Aorta (tissue), 5 donors: ENCODE data around the gene APOL6. TPM values are rescaled to one million over a fixed set of nuclear protein-coding genes. Genes with fewer than 3 reads are reported as not detected.

Experiments
- ATAC-seq: fragments of 200-7000 bp; cut with Tn5 transposase; one replicate; pipeline ENCODE4 v1.9.1; 2022; ENCODE audit warnings: moderate library complexity; ENCODE audit not compliant: low FRiP score
- DNase-seq, 2 donors: peaks; one replicate each; pipeline ENCODE4 v3.0.0-alpha.2; 2020
- H3K27ac ChIP-seq, 2 donors: one replicate each; pipeline ENCODE4 v1.5.1; 2013; ENCODE audit warnings: low read length in 2 of 2, mild to moderate bottlenecking in 2 of 2, moderate library complexity in 2 of 2, control low read depth in 1 of 2, inconsistent platforms in 1 of 2, low read depth in 1 of 2
- H3K27me3 ChIP-seq, 2 donors: one replicate each; pipeline ENCODE4 v1.6.1; 2013; ENCODE audit warnings: control low read depth in 1 of 2, low read length in 1 of 2, mild to moderate bottlenecking in 1 of 2, moderate library complexity in 1 of 2; ENCODE audit not compliant: insufficient read depth in 2 of 2, control insufficient read depth in 1 of 2
- H3K36me3 ChIP-seq, 2 donors: one replicate each; pipeline ENCODE4 v1.6.1; 2013; ENCODE audit warnings: control low read depth in 1 of 2, low read length in 1 of 2, mild to moderate bottlenecking in 1 of 2; ENCODE audit not compliant: insufficient read depth in 2 of 2, control insufficient read depth in 1 of 2
- H3K4me1 ChIP-seq, 2 donors: one replicate each; pipeline ENCODE4 v1.6.1; 2013; ENCODE audit warnings: low read length in 2 of 2, control low read depth in 1 of 2, mild to moderate bottlenecking in 1 of 2, moderate library complexity in 1 of 2; ENCODE audit not compliant: insufficient read depth in 2 of 2, control insufficient read depth in 1 of 2
- H3K4me3 ChIP-seq, 2 donors: one replicate each; pipeline ENCODE4 v1.5.1; 2013; ENCODE audit warnings: low read length in 2 of 2, control low read depth in 1 of 2, mild to moderate bottlenecking in 1 of 2
- H3K9me3 ChIP-seq: one replicate; pipeline ENCODE4 v1.6.1; 2013; ENCODE audit warnings: mild to moderate bottlenecking, low read length; ENCODE audit not compliant: control insufficient read depth
- WGBS, 2 donors: extraction: QIAGEN DNeasy Blood & Tissue Kit; methylation state at CpG; one replicate each; pipeline ENCODE4 v1.1.7; 2013; 5-methylcytosine and 5-hydroxymethylcytosine counted together
- intact Hi-C, 2 donors: fragments of 100-400 bp; cut with DNase I; formaldehyde crosslinking; loops; one replicate each; pipeline versions ENCODE4 v1.14.2 to v1.15.0; 2022
- polyA plus RNA-seq, 2 donors: library from polyadenylated mRNA; stranded (reverse); fragments of 200-250 nt; gene quantifications; one replicate each; pipeline ENCODE4 v1.2.3, GENCODE V29; 2013
- total RNA-seq, 2 donors: library from RNA; stranded (reverse); fragmentation: NEBNext Ultra II Directional; extraction: Animal tissue kit (Norgen Biotek cat#: 25700); gene quantifications; one replicate each; pipeline ENCODE4 v1.2.1, GENCODE V29; 2021
- donor health status: healthy with polysubstance abuse.
- donor health status: Bipolar disorder and iron deficiency.
- donor health status: DM: no; HTN: no; CAD: no.
- donor health status: DM: no; HTN: no; CAD: no.
- donor health status: DM: yes; HTN: yes; CAD: no.

The APOL6 gene
- total and polyA plus RNA-seq, 4 donors = 5.0 to 19.0 (median 10.4) TPM

GRCh38 chr22:35705141-35705540, 56.9 kb downstream of the APOL6 start:
- Histone ChIP-seq H3K36me3 (no peaks in the 10 kb centered on the region), H3K9me3 (no peaks in the 10 kb centered on the region), H3K4me3 (no peak overlapping the region), H3K27ac (no peak overlapping the region), H3K27me3 (no peaks in the 10 kb centered on the region), H3K4me1 (no peaks in the 10 kb centered on the region)
- DNase-seq (no peak), ATAC-seq (no peak)
- 92 to 94% methylated on average over 3 of the region's 3 CpGs for WGBS, 2 donors
- intact Hi-C loops = no loop called here

DNA sequence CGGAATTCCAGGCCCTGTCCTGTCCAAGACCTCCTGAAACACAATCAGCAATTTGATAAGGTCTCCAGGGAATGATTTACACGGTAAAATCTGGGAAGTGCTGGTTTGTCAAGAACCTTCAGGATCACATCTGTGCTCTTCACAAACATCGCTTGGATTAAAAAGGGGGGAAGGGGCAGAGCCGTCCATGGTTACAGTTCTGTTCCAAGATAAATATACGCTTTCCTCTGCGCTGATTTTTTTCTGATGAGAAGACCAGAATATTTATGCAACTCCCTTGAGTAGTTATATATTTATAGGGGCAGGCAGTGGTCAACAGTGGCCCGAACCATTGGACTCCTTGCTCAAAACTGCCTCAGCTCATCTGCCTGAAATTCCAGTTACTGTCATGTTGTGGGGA, 60.2 kb downstream of the APOL6 start:
- Histone ChIP-seq H3K9me3 (no peaks in the 10 kb centered on the region), H3K27ac (no peak overlapping the region), H3K27me3 (no peaks in the 10 kb centered on the region), H3K36me3 (no peaks in the 10 kb centered on the region), H3K4me1 (no peaks in the 10 kb centered on the region), H3K4me3 (no peak overlapping the region)
- DNase-seq (no peak), ATAC-seq (no peak)
- intact Hi-C loops = no loop called here
- WGBS, 2 donors = 26 to 41% methylated on average over 7 of the region's 7 CpGs

- H3K4me1 ChIP-seq = no peaks in the 10 kb centered on the region
Observed at GRCh38 chr22:35708917-35709316, 60.7 kb downstream of the APOL6 start.

GRCh38 chr22:35711336-35711735, 63.1 kb downstream of the APOL6 start:
- no peaks in the 10 kb centered on the region for H3K27me3 ChIP-seq
- H3K36me3 ChIP-seq = no peaks in the 10 kb centered on the region
- H3K4me3 ChIP-seq = no peak overlapping the region
- WGBS, 2 donors = 86 to 96% methylated on average over 4 of the region's 4 CpGs
- DNase-seq (no peak), ATAC-seq (no peak)
- no peaks in the 10 kb centered on the region for H3K4me1 ChIP-seq
- H3K9me3 ChIP-seq = no peaks in the 10 kb centered on the region
- intact Hi-C loops = no loop called here
- no peak overlapping the region for H3K27ac ChIP-seq

More at GRCh38 chr22:35708917-35709316, 60.7 kb downstream of the APOL6 start:
- no peak overlapping the region for H3K27ac ChIP-seq
- WGBS, 2 donors = 54 to 56% methylated on average over 7 of the region's 7 CpGs
- H3K9me3 ChIP-seq = no peaks in the 10 kb centered on the region
- DNase-seq (no peak), ATAC-seq (no peak)
- intact Hi-C loops = no loop called here
- H3K36me3 ChIP-seq = no peaks in the 10 kb centered on the region
- H3K27me3 ChIP-seq = no peaks in the 10 kb centered on the region
- H3K4me3 ChIP-seq = no peak overlapping the region

DNA sequence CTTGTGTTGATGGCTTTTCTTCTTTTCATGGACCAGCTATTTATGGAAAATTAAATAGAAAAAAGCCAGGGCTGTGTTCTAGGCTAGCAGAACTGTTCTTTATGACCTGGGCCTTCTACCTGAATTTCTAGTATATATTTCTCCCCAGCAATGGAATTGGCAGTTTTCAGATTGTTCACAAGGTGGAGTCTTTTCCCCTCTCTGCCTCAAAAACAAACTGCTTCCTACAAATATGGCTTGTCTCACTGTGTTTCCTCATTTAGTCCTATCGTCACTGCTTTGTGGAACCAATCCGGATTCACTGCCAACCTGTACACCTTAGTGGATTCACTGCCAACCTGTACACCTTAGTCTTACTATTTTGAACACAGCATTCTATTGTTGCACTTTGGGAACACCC, 64.4 kb downstream of the APOL6 start:
- Histone ChIP-seq H3K4me1 (no peaks in the 10 kb centered on the region), H3K27ac (no peak overlapping the region), H3K27me3 (no peaks in the 10 kb centered on the region), H3K4me3 (no peak overlapping the region), H3K36me3 (no peaks in the 10 kb centered on the region), H3K9me3 (no peaks in the 10 kb centered on the region)
- DNase-seq (no peak), ATAC-seq (no peak)
- WGBS, 2 donors = 88 to 94% methylated on average over 2 of the region's 2 CpGs
- intact Hi-C loops = no loop called here

DNA sequence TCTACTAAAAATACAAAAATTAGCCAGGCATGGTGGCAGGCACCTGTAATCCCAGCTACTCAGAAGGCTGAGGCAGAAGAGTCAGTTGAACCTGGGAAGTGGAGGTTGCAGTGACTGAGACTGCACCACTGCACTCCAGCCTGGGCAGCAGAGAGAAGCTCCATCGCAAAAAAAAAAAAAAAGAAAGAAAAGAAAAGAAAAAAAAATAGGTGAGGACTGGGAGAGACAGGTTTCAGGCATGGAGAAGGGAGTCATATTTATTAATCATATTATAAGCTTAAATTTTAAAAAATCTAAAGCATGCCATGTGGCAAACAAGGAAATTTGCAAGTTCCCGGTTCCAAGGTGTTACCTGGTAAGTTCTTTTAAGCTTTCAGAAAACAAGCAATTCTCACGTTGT, 69.3 kb downstream of the APOL6 start, which contains the start of gene APOL5:
APOL5 (plus strand) TSS at position 301 of the 400 bp plus-strand sequence; CDS start at position 301, 0 bp downstream.
- H3K27ac ChIP-seq = no peak within 1 kb of the TSS
- WGBS, 2 donors = 76% methylated on average over 3 of the region's 3 CpGs
- intact Hi-C loops = no loop called here

More for the DNA sequence above, 69.3 kb downstream of the APOL6 start, which contains the start of gene APOL5:
- Histone ChIP-seq H3K4me3 (no peak within 1 kb of the TSS), H3K4me1 (no peaks in the 10 kb centered on the region), H3K27me3 (no peaks in the 10 kb centered on the region), H3K36me3 (no peaks in the 10 kb centered on the region), H3K9me3 (no peaks in the 10 kb centered on the region)
- ATAC-seq (no peak), DNase-seq (no peak)

Other genes with a start within 250 kb of the APOL6 start
- gene MCM5, start 248.3 kb upstream of the APOL6 start, total RNA-seq = 10 to 100 TPM; 18.1 to 21.7 TPM
- gene MCM5, start 248.3 kb upstream of the APOL6 start, polyA plus RNA-seq = 10 to 100 TPM in 1 of 2 donors, 1 to 10 TPM in 1; 4.0 to 24.8 TPM
- gene RASD2, start 107.6 kb upstream of the APOL6 start, total RNA-seq = 10 to 100 TPM; 12.2 to 29.8 TPM
- 1 to 10 TPM in 1 of 2 donors, under 1 TPM in 1; 0.77 to 3.5 TPM for gene RASD2, start 107.6 kb upstream of the APOL6 start, polyA plus RNA-seq
- not detected for gene MB, start 31.1 kb upstream of the APOL6 start, total RNA-seq
- 10 to 100 TPM in 1 of 2 donors, 1 to 10 TPM in 1; 2.8 to 24.7 TPM for gene MB, start 31.1 kb upstream of the APOL6 start, polyA plus RNA-seq
- gene APOL5, start 69.4 kb downstream of the APOL6 start, total RNA-seq = not detected
- not detected for gene APOL5, start 69.4 kb downstream of the APOL6 start, polyA plus RNA-seq